DND-41 (cell line): ENCODE measurements around the gene ASAH2.

Experiments
- CTCF ChIP-seq: IDR thresholded peaks from 2 replicates; pipeline ENCODE4 v1.5.1; 2012; ENCODE audit warnings: borderline replicate concordance, low read length, moderate library complexity, mild to moderate bottlenecking; ENCODE audit not compliant: poor library complexity, severe bottlenecking; ENCODE audit errors: extremely low read depth
- EZH2 ChIP-seq: IDR thresholded peaks from 3 replicates; pipeline ENCODE4 v1.6.1; 2012; ENCODE audit warnings: borderline replicate concordance, low read depth, mild to moderate bottlenecking, moderate library complexity, low read length, inconsistent platforms; ENCODE audit not compliant: severe bottlenecking

- TF ChIP-seq CTCF (no peak), EZH2 (no peak)
Measured at GRCh38 chr10:50228672-50229071, 22.6 kb downstream of the ASAH2 start.
